Nephron progenitor cell (in vitro differentiated cells): Measurements from ENCODE around the gene IL18BP.

Source experiments
- DNase-seq: peaks from one replicate; pipeline ENCODE4 v3.0.0; 2021
- H3K27ac Mint-ChIP-seq: 2 replicates; pipeline ENCODE4 v1.8.0; 2021; ENCODE audit warnings: mild to moderate bottlenecking, moderate library complexity, mixed read lengths
- H3K27me3 Mint-ChIP-seq: 2 replicates; pipeline ENCODE4 v1.8.0; 2021; ENCODE audit warnings: mild to moderate bottlenecking, low read depth, mixed read lengths; ENCODE audit not compliant: poor library complexity
- H3K36me3 Mint-ChIP-seq: 2 replicates; pipeline ENCODE4 v1.8.0; 2021; ENCODE audit warnings: low read depth, mixed read lengths
- H3K4me1 Mint-ChIP-seq: 2 replicates; pipeline ENCODE4 v1.8.0; 2021; ENCODE audit warnings: mixed read lengths
- H3K4me3 Mint-ChIP-seq: 2 replicates; pipeline ENCODE4 v1.8.0; 2021; ENCODE audit warnings: mild to moderate bottlenecking, moderate library complexity, mixed read lengths
- H3K9me3 Mint-ChIP-seq: 2 replicates; pipeline ENCODE4 v1.8.0; 2021; ENCODE audit warnings: mild to moderate bottlenecking, moderate library complexity, mixed read lengths
- TF ChIP-seq, protein P1 (sequence below): fragments of 200-600 bp; sonication (generic); IDR thresholded peaks from 2 replicates; pipeline ENCODE4 v1.5.0; 2021; ENCODE audit warnings: antibody characterized with exemption

Gene IL18BP

DNA sequence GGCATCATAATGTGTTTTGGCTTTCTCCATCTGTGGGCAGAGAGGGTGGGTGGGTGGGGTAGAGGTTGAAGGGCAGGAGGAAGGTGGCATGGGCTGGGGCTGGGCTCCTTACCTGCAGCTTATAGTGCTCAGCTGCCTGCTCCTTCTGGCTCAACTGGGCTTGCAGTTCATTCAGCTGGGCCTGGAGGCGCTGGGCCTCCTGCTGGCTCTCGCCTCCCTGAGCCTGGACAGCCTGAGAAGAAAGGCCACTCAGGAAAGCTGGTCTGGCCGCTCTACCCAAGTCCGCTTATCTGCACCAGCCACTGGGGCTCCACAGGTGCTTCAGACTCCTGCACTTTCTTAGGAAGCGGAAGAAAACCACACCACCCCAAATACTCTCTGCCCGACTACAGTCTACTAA is 10.4 kb downstream of the IL18BP start:
- Mint-ChIP-seq H3K27ac (peak overlapping the region; percentile 88), H3K9me3 (no peaks in the 10 kb centered on the region), H3K4me1 (peaks cover 18% of the 10 kb centered on the region), H3K36me3 (peaks cover 48% of the 10 kb centered on the region), H3K27me3 (peaks cover 2% of the 10 kb centered on the region), H3K4me3 (no peak overlapping the region)
- DNase-seq = no peak
- TF ChIP-seq, protein P1, sequence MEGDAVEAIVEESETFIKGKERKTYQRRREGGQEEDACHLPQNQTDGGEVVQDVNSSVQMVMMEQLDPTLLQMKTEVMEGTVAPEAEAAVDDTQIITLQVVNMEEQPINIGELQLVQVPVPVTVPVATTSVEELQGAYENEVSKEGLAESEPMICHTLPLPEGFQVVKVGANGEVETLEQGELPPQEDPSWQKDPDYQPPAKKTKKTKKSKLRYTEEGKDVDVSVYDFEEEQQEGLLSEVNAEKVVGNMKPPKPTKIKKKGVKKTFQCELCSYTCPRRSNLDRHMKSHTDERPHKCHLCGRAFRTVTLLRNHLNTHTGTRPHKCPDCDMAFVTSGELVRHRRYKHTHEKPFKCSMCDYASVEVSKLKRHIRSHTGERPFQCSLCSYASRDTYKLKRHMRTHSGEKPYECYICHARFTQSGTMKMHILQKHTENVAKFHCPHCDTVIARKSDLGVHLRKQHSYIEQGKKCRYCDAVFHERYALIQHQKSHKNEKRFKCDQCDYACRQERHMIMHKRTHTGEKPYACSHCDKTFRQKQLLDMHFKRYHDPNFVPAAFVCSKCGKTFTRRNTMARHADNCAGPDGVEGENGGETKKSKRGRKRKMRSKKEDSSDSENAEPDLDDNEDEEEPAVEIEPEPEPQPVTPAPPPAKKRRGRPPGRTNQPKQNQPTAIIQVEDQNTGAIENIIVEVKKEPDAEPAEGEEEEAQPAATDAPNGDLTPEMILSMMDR = no peak

DNA sequence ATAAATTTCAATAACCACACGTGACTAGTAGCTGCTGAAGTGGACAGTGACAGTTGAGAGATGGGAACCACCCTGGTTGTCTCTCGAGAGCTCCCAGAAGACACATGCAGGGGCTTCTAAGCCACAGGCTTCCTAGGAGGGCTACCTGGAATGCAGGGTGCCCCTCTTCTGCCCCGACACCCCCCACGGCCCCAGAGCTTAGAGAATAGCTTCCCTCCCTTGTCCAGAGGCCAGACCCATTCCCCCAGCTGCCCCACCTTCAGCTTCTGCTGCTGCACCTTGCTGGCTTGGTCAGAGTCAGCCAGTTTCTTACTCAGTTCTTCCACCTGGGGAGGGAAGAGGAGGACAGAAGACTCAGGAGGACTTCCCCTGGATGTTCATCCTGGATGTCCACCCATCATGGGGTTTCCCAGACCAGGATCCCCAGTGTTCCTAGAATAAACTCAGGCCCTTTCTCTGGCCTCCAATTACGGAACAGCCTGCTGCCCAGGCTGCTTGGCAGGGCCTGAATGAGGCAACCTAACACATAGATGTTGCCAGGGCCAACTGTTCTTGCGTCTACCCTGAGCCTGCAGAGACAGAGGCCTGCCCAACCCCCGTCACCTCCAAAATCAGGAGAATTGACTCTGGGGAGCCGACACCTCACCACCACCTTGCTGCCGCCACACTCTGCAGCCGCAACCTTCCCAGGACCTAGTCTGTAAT is 12.0 kb downstream of the IL18BP start:
- TF ChIP-seq, protein P1 = no peak
- Mint-ChIP-seq H3K27ac (peak overlapping the region; percentile 95), H3K9me3 (no peaks in the 10 kb centered on the region), H3K27me3 (peaks cover 5% of the 10 kb centered on the region), H3K4me3 (no peak overlapping the region), H3K4me1 (peaks cover 33% of the 10 kb centered on the region), H3K36me3 (peaks cover 57% of the 10 kb centered on the region)
- no peak for DNase-seq

DNA sequence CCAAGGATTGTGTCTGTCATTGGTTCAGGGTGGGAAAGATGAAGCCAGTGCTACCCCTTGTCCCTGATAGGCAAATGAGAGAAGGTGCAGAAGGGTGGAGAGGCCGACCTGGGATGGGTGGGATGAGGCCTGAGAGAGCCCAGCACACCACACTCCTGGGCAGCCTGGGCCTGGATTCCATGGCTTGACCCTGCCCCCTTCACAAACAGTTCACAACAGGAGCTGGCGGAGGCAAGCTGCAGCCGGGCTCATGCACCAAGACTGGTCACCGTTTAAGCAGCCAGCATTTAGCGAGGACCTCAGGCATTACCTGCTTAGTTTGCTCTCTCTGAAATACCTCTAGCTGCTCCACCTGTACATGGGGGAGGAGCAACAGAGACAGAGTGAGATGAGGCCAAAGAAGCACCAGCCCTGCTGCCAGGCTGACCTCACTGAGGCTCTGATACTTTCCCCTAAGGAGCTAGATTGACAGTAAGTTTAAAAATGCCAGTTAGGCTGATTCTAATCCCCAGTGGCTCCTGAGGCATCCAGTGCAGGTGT is 13.5 kb downstream of the IL18BP start:
- TF ChIP-seq, protein P1 = no peak
- peak overlapping the region; percentile 76 for H3K27ac Mint-ChIP-seq
- no peak for DNase-seq
- no peak overlapping the region for H3K4me3 Mint-ChIP-seq
- peaks cover 40% of the 10 kb centered on the region for H3K4me1 Mint-ChIP-seq
- H3K36me3 Mint-ChIP-seq = peaks cover 57% of the 10 kb centered on the region
- H3K27me3 Mint-ChIP-seq = peaks cover 5% of the 10 kb centered on the region
- no peaks in the 10 kb centered on the region for H3K9me3 Mint-ChIP-seq

DNA sequence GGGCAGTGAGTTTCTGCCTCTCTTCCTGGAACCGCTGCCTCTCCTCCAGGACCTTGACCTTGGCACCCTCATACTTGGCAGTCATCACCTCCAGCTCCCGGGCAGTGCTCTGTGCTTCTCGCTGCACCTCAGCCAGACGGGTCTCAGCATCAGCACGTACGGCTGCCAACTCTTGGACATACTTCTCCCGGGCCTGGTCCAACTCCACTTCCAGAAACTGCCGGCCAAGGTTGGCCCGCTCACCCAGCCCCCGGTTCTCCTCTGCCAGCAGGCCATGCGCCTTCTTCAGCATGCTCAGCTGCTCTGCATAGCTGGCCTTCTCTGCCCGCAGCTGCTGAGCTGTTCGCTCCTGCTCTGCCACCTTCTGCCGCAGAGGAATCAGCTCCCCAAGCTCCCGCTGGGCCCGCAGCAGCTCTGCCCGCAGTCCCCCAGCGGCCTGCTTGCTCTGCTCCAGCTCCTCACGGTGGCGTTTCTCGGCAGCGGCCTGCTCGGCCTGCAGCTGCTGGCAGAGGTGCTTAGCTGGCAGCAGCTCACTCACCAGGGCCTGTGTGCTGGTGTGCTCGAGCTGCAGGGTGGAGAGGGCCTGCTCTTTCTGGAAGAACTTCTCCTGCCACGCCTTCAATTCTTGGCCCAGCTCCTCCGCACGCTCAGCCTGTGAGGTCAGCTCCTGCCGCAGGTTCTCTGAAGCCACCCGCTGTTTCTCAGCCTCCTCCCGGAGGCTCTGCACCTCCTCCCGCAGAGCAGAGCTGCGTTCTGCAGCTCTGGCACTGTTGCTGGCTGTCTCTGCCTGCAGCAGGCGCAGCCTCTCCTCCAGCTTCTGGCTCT is 14.4 kb downstream of the IL18BP start:
- peaks cover 5% of the 10 kb centered on the region for H3K27me3 Mint-ChIP-seq
- H3K27ac Mint-ChIP-seq = peak overlapping the region; percentile 83
- no peak for DNase-seq
- H3K4me3 Mint-ChIP-seq = no peak overlapping the region
- H3K9me3 Mint-ChIP-seq = no peaks in the 10 kb centered on the region
- TF ChIP-seq, protein P1 = no peak
- peaks cover 58% of the 10 kb centered on the region for H3K36me3 Mint-ChIP-seq
- peaks cover 40% of the 10 kb centered on the region for H3K4me1 Mint-ChIP-seq

DNA sequence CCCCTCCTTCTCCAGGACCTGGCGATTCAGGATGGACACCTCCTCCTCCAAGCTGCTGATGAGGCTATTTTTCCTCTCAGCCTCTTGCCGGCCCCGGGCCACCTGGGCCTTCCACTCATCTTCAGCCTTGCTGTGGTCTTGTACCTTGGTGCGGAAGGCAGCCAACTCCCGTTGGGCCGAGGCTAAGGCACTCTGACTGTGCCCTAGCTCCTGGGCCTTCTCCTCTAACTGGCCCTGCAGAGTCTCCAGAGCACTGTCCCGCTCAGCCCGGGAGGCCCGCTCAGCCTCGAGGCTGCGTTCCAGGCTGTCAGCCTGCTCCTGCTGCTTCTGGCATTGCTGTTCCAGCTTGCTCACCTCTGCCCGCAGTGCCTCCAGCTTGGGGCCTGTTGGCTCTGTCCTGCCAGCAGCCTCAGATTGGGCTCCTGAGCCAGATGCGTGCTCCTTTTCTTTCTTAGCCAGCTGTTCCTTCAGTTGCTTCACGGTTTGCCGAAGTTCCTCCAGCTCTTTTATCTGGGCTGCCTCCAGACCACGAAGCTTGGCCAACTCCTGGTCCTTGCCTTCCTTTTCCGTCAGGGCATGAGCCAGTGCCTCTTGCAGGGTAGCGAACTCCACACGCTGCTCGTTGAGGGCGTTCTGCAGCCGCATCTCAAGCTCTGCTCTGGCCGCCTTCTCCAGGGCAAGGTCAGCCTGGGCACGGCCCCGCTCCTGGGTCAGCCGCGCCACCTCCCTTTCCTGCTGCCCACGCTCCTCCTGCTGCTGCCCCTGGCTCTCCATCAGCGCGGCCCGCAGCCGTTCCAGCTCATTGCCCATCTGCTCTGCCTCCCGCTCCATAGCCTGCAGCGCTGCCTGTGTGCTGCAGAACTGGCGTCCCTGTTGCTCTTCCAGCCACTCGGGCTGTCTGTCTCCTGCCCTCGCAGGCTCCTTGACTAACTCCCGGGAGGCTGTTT is 15.3 kb downstream of the IL18BP start:
- Mint-ChIP-seq H3K4me3 (no peak overlapping the region), H3K36me3 (peaks cover 62% of the 10 kb centered on the region), H3K27me3 (peaks cover 5% of the 10 kb centered on the region), H3K27ac (peak overlapping the region; percentile 94), H3K9me3 (no peaks in the 10 kb centered on the region), H3K4me1 (peaks cover 40% of the 10 kb centered on the region)
- no peak for DNase-seq
- TF ChIP-seq, protein P1 = no peak
